ENCODE measurements around the gene TECTA.

The TECTA gene

GRCh38 chr11:121180183-121180582, 79.1 kb downstream of the TECTA start:
- DNase-seq, result no peak

- no peak for DNase-seq
Measured at GRCh38 chr11:121188776-121189175, 87.7 kb downstream of the TECTA start.

DNA sequence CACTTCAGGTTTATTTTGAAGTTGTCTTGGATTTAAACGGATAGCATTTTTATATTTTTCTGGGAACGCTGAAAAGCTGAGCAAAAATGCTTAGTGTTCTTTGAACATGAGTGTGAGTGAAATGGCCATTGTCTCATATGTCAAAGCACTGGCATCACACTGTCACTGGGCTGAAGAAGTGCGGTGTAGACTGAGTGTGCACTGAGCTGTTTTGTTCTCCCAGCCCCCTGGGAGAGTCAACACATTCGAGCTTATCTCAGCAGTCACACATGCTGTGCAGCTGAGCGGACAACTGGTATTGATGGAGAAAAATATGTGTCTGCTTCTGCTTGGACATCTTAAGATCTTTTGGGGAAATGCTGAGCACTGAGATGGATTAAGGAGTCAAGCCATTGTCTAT, 90.8 kb downstream of the TECTA start:
- no peak for DNase-seq

GRCh38 chr11:121194731-121195596, 93.9 kb downstream of the TECTA start:
- DNase-seq, result peak; percentile 28

DNA sequence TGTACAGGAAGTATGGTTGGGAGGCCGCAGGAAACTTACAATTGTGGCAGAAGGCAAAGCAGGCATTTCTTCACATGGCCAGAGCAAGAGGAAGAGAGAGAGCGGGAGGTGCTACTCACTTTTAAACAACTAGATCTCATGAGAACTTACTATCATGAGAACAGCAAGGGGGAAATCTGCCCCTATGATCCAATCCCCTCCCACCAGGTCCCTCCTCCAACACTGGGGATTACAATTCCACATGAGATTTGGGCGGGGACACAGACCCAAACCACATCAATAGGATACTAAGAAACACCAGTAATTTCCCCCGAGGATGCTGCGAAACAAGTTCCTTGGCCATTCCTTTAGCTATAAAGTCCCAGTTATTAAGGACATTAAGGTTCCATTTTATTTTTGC, 97.4 kb downstream of the TECTA start:
- no peak for DNase-seq

DNA sequence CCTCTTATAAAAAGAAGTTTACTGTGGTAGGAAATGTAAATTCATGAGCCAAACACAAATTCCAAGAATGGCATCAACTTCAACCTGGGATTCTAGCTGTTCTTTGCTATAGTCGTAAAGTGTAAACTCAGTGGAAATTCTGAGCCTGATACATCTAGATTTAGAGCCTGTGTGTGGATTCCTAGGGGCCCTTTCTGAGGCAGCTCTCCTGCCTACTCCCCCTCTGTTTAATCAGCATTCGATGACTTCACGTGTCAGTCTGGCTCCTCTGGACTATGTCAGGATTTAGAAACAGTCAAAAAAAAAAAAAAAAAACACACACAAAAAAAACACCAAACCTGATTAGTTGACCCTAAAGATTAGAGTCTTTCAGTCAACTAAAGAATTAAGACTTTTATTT, 98.5 kb downstream of the TECTA start:
- DNase-seq, result no peak

- no peak for DNase-seq
Measured at GRCh38 chr11:121206810-121207209, 105.8 kb downstream of the TECTA start.

GRCh38 chr11:121207485-121208115, 106.6 kb downstream of the TECTA start:
- no peak for DNase-seq

GRCh38 chr11:121210445-121211080, 109.5 kb downstream of the TECTA start:
- DNase-seq, result no peak

DNA sequence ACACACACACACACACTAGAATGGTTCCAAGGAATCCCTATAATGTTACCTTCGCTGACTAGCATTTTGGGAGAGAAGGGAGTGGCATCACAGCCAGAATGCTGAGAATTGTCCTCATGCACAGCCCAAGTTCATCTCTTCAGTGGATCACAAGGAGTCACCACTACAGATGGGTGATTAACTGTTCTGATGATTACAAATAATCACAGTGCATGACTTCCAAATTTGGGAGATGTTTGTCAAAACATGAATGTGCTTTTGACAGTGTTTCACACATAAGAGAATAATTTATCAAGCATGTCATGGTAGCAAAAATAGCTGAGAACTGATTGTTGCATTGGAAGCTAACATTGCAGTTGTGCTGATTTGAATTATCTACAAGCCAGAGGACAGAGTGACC, 110.6 kb downstream of the TECTA start:
- DNase-seq, result no peak

- DNase-seq, result no peak
Measured at GRCh38 chr11:121212536-121213361, 111.7 kb downstream of the TECTA start.

DNA sequence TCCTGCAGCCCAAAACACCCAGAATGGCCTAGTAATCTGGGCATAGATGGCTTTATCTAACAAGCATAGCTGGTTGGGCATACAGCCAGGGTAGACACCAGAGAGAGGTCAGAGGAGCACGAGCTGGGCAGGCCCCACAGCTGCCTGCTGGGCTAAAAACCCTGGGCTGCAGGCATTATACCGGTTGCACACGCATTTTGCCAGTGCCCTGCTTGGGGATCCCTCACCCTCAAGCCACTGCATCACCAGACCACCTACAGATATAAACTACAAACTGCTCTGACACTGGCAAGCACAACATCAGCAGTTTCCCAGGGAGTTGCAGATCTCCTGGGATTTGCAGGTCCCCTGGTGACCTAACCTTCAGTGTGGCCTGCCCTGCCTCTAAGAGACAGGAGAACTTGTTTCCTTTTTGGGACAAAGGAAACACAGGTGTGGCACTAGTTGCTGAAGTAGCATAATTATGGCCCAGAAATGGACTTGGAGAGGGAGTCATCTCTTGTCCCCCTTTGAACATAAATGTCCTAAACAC, 112.4 kb downstream of the TECTA start:
- no peak for DNase-seq

- no peak for DNase-seq
Measured at GRCh38 chr11:121214861-121215260, 113.8 kb downstream of the TECTA start.

- DNase-seq, result no peak
Measured at GRCh38 chr11:121221496-121222200, 120.6 kb downstream of the TECTA start.

- DNase-seq, result no peak
Measured at GRCh38 chr11:121223161-121223560, 122.1 kb downstream of the TECTA start.

- DNase-seq, result no peak
Measured at GRCh38 chr11:121225382-121225781, 124.3 kb downstream of the TECTA start.

DNA sequence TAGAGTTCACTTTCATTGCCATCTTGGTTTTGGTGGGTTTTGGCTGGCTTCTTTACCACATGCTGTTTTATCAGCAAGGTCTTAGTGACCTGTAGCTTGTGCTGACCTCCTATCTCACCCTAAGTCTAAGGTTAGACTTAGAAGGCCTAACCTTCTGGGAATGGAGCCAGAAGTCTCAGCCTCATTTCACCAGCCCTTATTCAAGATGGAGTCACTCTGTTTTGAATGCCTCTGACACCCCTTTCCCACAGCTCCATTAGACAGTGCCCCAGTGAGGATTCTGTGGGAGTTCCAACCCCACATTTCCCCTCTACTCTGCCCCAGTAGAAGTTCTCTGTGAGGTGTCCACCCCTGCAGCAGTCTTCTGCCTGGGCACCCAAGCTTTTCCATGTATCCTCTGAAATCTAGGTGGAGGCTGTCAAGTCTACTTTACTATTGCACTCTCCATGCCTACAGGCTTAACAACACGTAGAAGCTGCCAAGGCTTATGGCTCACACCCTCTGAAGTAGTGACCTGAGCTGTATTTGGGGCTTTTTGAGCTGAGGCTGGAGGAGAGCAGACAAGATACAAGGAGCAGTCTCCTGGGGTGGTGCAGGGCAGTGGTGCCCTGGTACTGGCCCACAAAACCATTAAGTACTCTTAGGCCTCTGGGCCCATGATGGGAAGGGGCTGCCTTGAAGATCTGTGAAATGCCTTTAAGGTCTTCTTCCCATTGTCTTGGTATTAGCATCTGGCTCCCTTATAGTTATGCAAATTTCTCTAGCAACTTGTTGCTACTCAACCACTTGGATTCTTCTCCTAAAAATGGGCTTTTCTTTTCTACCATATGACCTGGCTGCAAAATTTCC, 125.6 kb downstream of the TECTA start:
- DNase-seq, result no peak

GRCh38 chr11:121228851-121229250, 127.8 kb downstream of the TECTA start:
- no peak for DNase-seq

GRCh38 chr11:121229495-121230215, 128.6 kb downstream of the TECTA start:
- DNase-seq, result no peak

DNA sequence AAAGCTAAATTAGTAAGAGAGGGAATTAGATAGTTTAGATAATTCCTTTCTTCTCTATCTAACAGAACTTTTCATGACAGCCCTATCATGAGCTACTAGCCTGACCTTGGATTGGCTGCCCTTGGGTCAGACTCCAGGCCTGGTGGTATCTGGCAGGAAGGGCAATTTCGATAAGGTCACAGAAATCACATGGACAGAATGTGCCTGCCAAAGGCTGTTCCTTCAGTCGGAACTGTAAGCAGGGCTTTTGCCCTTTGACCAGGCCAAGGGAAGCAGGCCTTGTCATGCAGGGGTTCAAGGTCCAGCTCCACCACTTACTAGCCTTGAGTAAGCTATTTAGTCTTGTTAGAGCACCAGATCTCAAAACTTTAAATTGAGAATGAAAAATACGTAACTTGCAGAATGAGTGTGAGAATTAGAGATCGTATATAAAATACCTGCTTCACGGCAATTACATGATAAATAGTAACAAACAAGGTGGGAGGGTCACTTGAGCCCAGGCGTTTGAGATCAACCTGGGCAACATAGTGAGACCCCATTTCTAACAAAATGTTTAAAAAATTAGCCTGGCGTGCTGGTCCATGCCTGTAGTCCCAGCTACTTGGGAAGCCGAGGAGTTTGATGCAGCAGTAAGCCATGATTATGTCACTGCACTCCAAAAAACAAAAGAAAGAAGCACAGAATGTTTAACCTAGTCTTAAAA, 130.7 kb downstream of the TECTA start:
- DNase-seq, result no peak
